H1 (cell line): ENCODE results near the gene REM1. TPM values are rescaled to one million over a fixed set of nuclear protein-coding genes. Genes with fewer than 3 reads are reported as not detected.

Experiments used
- BACH1 ChIP-seq: IDR thresholded peaks from 2 replicates; pipeline ENCODE4 v1.6.1; 2012; ENCODE audit warnings: low read length, improper control_type of control experiment
- CHD1 ChIP-seq: IDR thresholded peaks from 2 replicates; pipeline ENCODE4 v1.6.1; 2012; ENCODE audit warnings: low read depth, low read length, improper control_type of control experiment
- CREB1 ChIP-seq: IDR thresholded peaks from 2 replicates; pipeline ENCODE4 v1.6.1; 2012; ENCODE audit warnings: inconsistent platforms
- GTF2F1 ChIP-seq: IDR thresholded peaks from 2 replicates; pipeline ENCODE4 v1.6.1; 2012; ENCODE audit warnings: low read depth, low read length, improper control_type of control experiment, borderline replicate concordance
- RNF2 ChIP-seq: fragments of 200-900, 300-1000 bp; sonication (generic); IDR thresholded peaks from 2 replicates; pipeline ENCODE4 v1.7.1; 2016; ENCODE audit warnings: borderline replicate concordance, low read depth, mild to moderate bottlenecking, antibody characterized with exemption, low read length; ENCODE audit not compliant: poor library complexity, severe bottlenecking; ENCODE audit errors: missing control alignments
- SUZ12 ChIP-seq: fragments of 200-600 bp; sonication (generic); IDR thresholded peaks from 2 replicates; pipeline ENCODE4 v1.6.1; 2012; ENCODE audit warnings: mild to moderate bottlenecking, inconsistent platforms, low read length, moderate library complexity, mixed read lengths
- polyA plus RNA-seq, 7 experiments: library from polyadenylated mRNA; depleted of rRNA in 3 of 7; stranded (reverse) in 5 of 7; unstranded in 2 of 7; fragments of >200 nt in 5 of 7; fragments of 200-250 nt in 2 of 7; gene quantifications; 1 replicate in 5 of 7; 2 replicates in 1 of 7; 4 replicates in 1 of 7; pipeline versions ENCODE4 v1.2.1 to v1.2.3, GENCODE V29; 2011 to 2013; ENCODE audit warnings: missing spikeins in 2 of 7, mixed read lengths in 2 of 7
- total RNA-seq: library from RNA; stranded (reverse); fragmentation: NEBNext Ultra II Directional; extraction: Animal tissue kit (Norgen Biotek cat#: 25700); gene quantifications from 2 replicates; pipeline ENCODE4 v1.2.1, GENCODE V29; 2021
- TF ChIP-seq, protein P1 (sequence below): IDR thresholded peaks from 2 replicates; pipeline ENCODE4 v1.6.1; 2012; ENCODE audit warnings: inconsistent platforms

Gene REM1
- total and polyA plus RNA-seq, 2 of the 8 experiments (the other 6 are each of a cell fraction or from before 2014, with no cell fraction given), result 0.05 TPM; not detected in 1

DNA sequence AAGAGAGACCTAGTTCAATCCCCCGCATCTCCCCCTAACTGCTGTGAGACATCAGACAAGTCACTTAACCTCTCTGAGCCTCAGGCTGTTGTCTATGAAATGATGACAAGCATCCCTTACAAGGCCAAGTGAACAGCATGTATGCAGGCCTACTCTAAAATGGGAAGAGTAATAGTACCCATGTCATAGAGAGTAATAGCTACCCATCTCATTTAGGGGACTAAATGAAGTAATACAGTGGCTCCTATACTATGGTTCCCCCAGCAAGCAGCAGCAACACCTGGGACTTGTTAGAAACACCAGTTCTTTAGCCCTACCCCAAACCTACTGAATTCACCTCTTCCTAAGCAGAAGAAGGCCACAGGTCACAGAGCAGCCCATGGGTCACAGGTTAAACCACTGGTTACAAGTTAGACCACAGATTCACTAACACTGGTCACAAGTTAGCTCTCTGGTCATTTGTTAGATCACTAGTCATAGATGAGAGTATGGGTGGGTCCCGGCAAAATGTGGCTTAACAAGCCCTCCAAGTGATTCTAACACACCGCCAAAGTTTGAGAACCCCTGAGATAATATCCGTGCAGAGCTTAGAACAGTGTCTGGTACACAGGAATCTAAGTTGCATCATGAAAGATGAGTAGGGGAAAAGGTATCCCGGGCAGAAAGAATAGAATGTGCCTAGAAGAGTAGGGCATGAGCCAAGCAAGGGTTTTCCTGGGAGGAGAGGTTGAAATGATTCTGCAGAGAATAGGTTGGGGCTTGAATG is 1.6 kb upstream of the REM1 start (continued):
- no peak for TF ChIP-seq RNF2
- TF ChIP-seq, protein P1, sequence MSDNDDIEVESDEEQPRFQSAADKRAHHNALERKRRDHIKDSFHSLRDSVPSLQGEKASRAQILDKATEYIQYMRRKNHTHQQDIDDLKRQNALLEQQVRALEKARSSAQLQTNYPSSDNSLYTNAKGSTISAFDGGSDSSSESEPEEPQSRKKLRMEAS, result no peak
- no peak for TF ChIP-seq GTF2F1
- no peak for TF ChIP-seq SUZ12
- no peak for TF ChIP-seq BACH1
- no peak for TF ChIP-seq CREB1
- no peak for TF ChIP-seq CHD1
